ENCODE results near the gene FAM151B. TPM values are rescaled to one million over a fixed set of nuclear protein-coding genes. Genes with fewer than 3 reads are reported as not detected.
A peak's percentile ranks its signal among the peaks of the same experiment; 100 is the strongest.
"Not testable (repeated sequence)": the region's sequence is repeated elsewhere in the genome, so short reads cannot be mapped to it uniquely, and the experiment has no call there.

Gene FAM151B
- total RNA-seq, 1 experiment from 2014 or later = 3.0 TPM

GRCh38 chr5:80503641-80504040, 15.7 kb downstream of the FAM151B start:
- no peak for DNase-seq (ENCODE audit: low read depth)

GRCh38 chr5:80504833-80505232, 16.9 kb downstream of the FAM151B start:
- DNase-seq (ENCODE audit: low read depth) = no peak

DNA sequence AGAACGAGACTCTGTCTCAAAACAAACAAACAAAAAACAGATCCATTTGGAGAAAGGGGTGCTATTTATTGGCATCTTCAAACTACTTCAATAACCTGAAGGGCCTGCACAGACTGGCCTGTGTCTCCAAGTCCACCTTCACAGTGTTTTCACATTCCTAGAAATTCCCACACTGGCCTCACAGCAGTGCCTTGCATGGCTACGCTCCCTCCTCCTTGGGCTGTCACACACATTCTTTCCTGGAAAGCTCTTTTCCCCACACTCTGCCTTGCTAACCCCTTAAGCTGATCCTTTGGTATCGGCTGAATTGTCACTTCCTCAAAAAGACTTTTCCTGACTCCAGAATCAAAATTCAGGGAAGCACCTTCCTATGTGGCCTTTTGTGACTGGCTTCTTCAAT, 19.8 kb downstream of the FAM151B start:
- no peak for DNase-seq (ENCODE audit: low read depth)

DNA sequence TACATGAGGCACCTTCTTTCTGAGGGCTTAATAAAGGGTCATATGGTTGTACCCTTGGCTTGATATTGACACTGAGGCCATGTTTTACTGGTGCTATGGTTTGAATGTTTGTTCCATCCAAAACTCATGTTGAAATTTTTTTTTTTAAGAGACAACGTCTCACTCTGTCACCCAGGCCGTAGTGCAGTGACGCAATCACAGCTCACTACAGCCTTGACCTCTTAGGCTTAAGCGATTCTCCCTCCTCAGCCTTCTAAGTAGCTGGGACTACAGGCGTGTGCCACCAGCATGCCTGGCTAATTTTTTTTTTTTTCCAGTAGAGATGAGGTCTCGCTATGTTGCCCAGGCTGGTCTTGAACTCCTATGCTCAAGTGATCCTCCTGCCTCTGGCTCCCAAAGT, 20.9 kb downstream of the FAM151B start:
- no peak for DNase-seq (ENCODE audit: low read depth)

DNA sequence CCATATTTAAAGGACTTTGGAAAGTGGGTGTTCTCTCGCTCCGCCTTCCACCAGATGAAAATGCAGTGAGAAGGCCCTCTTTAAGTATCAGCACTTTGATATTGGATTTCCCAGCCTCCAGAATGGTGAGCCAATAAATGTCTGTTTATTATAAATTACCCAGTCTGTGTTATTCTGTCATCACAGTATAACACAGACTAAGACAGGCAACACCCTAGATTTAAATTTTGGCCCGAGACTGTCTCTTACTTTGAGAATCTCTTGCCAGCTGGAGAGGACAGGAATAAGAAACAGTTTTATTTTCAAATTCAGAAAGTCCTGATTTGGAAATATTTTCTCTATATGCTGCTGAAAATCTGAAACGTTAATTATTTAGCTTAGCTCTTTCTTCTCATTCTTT, 21.5 kb downstream of the FAM151B start:
- DNase-seq (ENCODE audit: low read depth) = no peak

DNA sequence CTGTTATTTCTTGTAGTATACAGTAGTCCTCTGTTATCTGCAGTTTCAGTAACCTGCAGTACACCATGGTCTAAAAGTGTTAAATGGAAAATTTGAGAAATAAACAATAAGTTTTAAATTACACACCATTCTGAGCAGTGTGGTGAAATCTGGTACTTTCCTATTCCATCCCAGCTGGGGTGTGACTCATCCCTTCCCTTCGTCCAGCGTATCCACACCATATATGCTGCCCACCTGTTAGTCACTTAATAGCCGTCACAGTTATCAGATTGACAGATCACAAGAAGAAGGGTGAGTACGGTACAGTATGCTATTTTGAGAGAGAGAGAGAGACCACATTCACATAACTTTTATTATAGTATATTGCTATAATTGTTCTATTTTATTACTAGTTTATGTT, 28.9 kb downstream of the FAM151B start:
- peak; percentile 94 for DNase-seq (ENCODE audit: low read depth)

DNA sequence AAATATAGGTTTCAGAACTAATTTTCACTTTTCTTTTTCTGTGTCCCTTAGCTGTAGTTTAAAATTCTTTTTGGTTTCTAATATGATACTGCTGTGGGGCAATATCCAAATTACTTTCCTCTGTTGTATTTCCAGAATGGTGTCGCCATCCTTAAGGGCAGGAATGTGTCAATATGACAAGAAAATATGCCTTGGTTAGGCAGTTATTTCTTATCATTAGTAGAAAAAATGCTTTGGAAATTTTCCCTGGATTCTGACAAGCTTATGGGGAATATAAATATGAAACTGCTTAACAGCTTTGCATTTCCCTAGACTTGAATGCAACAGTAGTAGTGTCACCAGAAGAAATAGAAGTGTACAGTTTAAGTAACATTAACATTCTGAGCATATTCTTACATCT, 52.8 kb downstream of the FAM151B start:
- DNase-seq (ENCODE audit: low read depth) = no peak

DNA sequence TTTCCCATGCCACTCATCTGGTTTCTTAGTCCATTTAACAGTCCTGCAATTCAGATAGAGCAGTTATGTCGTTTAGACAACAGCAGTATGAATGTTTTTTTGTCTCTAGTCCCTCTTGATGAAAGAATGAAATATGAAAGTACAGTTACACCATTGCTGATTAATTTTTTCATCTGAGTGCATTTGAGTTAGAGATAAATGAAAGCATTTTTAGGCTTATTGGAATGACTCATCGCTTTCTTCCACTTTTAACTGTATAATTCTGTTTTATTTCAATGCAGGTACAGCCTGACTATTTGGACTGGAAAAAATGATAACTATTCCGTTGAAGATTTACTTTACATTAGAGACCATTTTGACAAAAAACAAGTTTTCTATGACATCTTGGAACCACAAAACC, 53.5 kb downstream of the FAM151B start:
- DNase-seq (ENCODE audit: low read depth) = no peak

- no peak for DNase-seq (ENCODE audit: low read depth)
These were observed 66.7 kb downstream of the FAM151B start for GRCh38 chr5:80554646-80555045.

DNA sequence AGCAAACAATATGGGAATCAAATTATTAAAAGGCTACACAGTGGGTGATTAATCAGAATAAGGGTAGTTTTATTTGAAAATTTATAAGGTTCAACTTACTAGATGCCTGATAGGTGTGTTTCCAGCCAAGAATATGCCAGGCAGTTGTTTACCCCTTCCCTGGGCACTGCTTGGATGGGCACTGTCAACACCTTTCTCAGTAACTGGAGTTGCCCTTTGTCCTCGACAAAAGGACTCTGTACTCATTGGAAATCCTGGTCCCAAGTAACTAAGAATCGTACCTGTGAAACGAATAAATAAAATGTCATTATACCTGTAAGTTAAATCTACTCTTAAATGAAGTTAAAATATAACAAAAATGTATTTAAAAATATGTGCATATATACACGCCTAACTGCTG, 67.2 kb downstream of the FAM151B start:
- DNase-seq (ENCODE audit: low read depth) = no peak

GRCh38 chr5:80559244-80559643, 71.3 kb downstream of the FAM151B start:
- no peak for DNase-seq (ENCODE audit: low read depth)

DNA sequence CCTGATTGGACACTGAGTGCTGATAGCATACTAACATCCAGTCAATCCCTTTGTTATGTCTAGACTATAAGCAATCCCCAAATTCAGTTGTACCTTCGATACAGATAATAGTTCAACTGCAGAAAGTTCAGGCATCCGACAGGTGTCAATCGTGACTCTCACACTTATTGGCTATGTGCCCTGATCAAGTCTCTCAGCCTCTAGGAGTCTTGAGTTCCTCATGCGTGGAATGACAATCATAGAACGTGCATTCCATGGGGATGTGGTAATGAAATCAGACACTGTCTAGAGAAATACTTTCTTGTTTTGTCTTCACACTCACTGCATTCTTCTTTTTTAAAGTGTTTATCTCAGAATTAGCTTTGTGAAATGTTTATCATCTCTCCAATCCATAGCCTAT, 77.4 kb downstream of the FAM151B start:
- no peak for DNase-seq (ENCODE audit: low read depth)

- no peak for DNase-seq (ENCODE audit: low read depth)
These were observed 78.9 kb downstream of the FAM151B start for GRCh38 chr5:80566711-80567259.

- no peak for DNase-seq (ENCODE audit: low read depth)
These were observed 80.4 kb downstream of the FAM151B start for GRCh38 chr5:80568251-80568650.

DNA sequence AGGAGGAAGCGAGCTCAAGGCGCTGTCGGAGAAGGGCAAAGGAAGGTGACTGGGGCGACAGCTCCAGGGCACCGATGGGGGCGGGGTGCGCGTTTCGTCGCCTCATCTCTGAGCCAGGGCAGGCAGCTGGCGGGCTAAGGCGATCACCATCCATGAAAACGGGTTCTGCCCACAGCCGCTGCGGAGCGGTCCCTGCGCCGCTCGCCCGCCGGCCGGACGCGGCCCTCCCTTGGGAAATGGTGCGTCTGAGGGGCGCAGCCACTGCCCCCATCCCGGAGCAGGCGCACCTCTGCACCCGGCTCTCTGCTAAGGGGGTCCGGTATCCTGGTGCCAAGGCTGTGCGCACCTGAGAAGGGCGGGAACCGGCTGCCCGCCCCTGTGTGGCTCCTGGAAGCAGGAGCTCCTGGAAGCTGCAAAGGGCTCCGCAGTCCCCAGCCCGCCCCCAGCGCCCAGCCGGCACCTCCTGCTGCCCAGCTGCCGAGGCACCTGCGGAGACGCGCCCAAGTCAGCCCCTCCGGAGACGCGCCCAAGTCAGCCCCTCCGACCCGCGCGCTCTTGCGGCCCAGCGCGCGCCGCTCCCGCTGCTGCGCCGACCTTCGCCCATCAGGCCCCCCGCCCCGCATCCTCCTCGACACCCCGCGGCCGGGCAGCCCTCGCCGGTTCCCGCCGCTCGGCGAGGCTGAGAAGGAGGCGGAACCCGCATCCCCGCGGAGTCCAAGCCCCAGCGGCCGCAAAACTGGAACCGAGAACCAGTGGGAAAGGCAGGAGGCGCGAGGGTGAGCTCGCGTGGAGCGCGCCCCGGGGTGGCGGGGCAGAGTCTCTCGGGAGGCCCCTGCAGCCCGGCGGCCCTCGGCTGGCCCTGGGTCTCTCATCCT, 81.4 kb downstream of the FAM151B start:
- no peak for DNase-seq (ENCODE audit: low read depth)

DNA sequence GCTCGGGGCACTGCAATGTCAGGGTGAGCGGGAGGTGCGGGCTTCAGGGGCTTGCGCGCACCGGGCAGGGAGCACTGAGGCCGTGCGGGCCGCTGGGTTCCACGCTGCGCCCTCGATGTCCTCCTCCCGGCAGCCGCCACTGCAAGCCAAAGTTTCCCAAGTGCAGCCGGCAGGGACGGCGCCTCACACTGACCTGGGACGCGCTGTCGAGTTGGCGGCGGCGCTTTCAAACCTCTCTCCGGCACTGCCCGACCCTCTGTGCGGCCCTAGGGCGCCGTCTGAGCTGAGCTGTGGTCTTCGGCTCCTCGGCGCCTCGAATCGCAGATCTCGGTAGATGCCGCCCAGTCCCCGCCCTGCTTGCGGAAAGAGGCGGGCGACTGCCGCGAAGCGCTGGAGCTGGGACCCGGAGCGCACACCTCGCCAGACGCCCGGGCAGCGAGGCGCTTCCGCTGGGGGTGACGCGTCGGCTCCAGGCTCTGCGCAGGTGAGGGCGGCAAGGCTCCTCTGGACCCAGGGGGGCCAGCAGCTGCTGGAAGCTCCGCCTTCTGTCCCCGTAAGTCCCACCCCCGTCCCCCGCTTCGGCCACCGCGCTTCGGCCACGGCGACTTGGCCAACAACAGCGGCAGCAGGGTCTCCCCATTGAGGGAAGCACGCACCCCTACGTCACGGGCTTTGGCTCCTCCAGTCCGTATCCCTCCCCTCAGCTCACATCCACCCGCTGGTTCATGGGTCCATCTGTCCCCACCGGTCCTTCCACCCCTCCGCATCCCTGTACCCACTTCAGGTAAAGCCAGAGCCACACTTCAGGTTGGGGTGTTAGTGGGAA, 82.3 kb downstream of the FAM151B start, which contains the start of gene ANKRD34B:
ANKRD34B (minus strand) TSS at position 320 of the 826 bp plus-strand sequence. CDS start 10,261 bp downstream, outside the sequence.
- no peak for DNase-seq (ENCODE audit: low read depth)

DNA sequence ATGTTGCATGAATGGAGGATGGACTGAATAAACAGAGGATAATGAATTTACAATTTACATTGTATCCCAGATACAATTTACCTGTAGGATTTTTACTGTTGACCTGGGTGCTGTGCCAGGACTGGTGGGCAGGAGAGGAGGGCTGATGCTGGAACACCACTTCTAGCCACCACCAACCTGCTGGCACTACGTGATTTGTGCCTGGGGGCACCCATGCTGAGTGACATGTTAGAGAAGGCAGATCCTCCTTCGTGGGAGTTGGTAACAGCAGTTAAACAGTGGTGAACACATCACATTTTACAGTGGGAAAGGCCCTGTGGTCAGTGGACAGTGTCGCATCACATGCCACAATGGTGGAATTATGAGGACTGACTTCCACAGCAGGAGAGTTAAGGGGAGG, 85.2 kb downstream of the FAM151B start:
- DNase-seq (ENCODE audit: low read depth) = no peak

- DNase-seq (ENCODE audit: low read depth) = no peak
These were observed 88.5 kb downstream of the FAM151B start for GRCh38 chr5:80576383-80576782.

DNA sequence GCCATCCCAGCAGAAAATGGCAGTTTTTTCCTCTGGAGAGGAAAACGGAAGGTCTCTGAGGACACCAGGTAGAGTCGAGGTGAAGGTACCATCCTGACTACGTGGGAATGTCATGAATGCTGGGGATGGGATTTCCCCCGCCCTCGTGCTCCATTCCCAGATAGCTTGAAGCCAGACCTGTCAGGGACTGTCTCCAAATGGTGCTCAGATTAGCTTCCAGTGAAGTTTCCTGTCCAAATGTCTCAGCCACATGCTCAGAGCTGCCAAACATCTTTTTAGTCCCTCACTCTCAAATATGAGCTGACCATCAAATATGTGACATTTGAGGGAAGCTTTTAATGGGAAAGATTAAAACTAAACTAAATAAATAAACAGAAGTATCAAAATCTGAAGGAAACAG, 89.8 kb downstream of the FAM151B start:
- no peak for DNase-seq (ENCODE audit: low read depth)

GRCh38 chr5:80579050-80579449, 91.2 kb downstream of the FAM151B start:
- no peak for DNase-seq (ENCODE audit: low read depth)

DNA sequence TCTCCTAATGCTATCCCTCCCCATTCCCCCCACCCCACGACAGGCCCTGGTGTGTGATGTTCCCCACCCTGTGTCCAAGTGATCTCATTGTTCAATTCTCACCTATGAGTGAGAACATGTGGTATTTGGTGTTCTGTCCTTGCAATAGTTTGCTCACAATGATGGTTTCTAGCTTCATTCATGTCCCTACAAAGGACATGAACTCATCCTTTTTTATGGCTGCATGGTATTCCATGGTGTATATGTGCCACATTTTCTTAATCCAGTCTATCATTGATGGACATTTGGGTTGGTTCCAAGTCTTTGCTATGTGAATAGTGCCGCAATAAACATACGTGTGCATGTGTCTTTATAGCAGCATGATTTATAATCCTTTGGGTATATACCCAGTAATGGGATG, 92.4 kb downstream of the FAM151B start:
- DNase-seq (ENCODE audit: low read depth) = not testable (repeated sequence)

GRCh38 chr5:80584770-80585169, 96.9 kb downstream of the FAM151B start:
- no peak for DNase-seq (ENCODE audit: low read depth)

Measured in LHCN-M2 (cell line).